Cardiac muscle cell (in vitro differentiated cells and primary cell): ENCODE measurements around the gene APOL5. TPM values are rescaled to one million over a fixed set of nuclear protein-coding genes. Genes with fewer than 3 reads are reported as not detected.

ENCODE experiments used
- DNase-seq, 2 donors: peaks; one replicate each; pipeline versions ENCODE4 v3.0.0 to v3.0.0-alpha.2; 2010 to 2017; ENCODE audit warnings: low read depth in 1 of 2, low spot score in 1 of 2
- H3K27ac ChIP-seq: fragments of 200-600 bp; sonication (generic); 2 replicates; pipeline ENCODE4 v1.5.1; 2016
- H3K27me3 ChIP-seq: fragments of 200-600 bp; sonication (generic); 2 replicates; pipeline ENCODE4 v1.6.0; 2016; ENCODE audit warnings: control low read depth
- H3K36me3 ChIP-seq: fragments of 200-600 bp; sonication (generic); 2 replicates; pipeline ENCODE4 v1.5.1; 2016; ENCODE audit warnings: control low read depth
- H3K4me1 ChIP-seq: fragments of 200-600 bp; sonication (generic); 2 replicates; pipeline ENCODE4 v1.8.1; 2017; ENCODE audit warnings: low read depth, mild to moderate bottlenecking, mixed run types
- H3K4me3 ChIP-seq: fragments of 200-600 bp; sonication (generic); 2 replicates; pipeline ENCODE4 v1.5.1; 2016; ENCODE audit warnings: mild to moderate bottlenecking
- H3K9me3 ChIP-seq: fragments of 200-600 bp; sonication (generic); 2 replicates; pipeline ENCODE4 v1.5.1; 2017; ENCODE audit warnings: low read depth, mild to moderate bottlenecking, control low read depth
- polyA plus RNA-seq: library from polyadenylated mRNA; unstranded; fragments of >200 nt; fragmentation: Nextera tagmentation; extraction: Ambion mirVana; gene quantifications from 2 replicates; pipeline ENCODE4 v1.2.1, GENCODE V29; 2016
- total RNA-seq: library from RNA; depleted of rRNA; stranded (reverse); fragments of >200 nt; gene quantifications from 2 replicates; pipeline ENCODE4 v1.2.3, GENCODE V29; 2016
- TF ChIP-seq, protein P1 (sequence below): IDR thresholded peaks from 2 replicates; pipeline ENCODE4 v1.5.1; 2012; ENCODE audit warnings: low read depth, mild to moderate bottlenecking, low read length

APOL5 gene
- total and polyA plus RNA-seq, 2 experiments from 2014 or later: not detected

- TF ChIP-seq, protein P1, sequence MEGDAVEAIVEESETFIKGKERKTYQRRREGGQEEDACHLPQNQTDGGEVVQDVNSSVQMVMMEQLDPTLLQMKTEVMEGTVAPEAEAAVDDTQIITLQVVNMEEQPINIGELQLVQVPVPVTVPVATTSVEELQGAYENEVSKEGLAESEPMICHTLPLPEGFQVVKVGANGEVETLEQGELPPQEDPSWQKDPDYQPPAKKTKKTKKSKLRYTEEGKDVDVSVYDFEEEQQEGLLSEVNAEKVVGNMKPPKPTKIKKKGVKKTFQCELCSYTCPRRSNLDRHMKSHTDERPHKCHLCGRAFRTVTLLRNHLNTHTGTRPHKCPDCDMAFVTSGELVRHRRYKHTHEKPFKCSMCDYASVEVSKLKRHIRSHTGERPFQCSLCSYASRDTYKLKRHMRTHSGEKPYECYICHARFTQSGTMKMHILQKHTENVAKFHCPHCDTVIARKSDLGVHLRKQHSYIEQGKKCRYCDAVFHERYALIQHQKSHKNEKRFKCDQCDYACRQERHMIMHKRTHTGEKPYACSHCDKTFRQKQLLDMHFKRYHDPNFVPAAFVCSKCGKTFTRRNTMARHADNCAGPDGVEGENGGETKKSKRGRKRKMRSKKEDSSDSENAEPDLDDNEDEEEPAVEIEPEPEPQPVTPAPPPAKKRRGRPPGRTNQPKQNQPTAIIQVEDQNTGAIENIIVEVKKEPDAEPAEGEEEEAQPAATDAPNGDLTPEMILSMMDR: no peak
- no peak overlapping the region for H3K4me3 ChIP-seq
- no peaks in the 10 kb centered on the region for H3K36me3 ChIP-seq
- H3K27me3 ChIP-seq: no peaks in the 10 kb centered on the region
- H3K9me3 ChIP-seq: no peaks in the 10 kb centered on the region
- no peak for DNase-seq
- H3K27ac ChIP-seq: no peak overlapping the region
- H3K4me1 ChIP-seq: peaks cover 9% of the 10 kb centered on the region
Observed at GRCh38 chr22:35733036-35733435, 15.4 kb downstream of the APOL5 start.

GRCh38 chr22:35733791-35734516 lies 16.3 kb downstream of the APOL5 start:
- Histone ChIP-seq H3K27me3 (no peaks in the 10 kb centered on the region), H3K36me3 (no peaks in the 10 kb centered on the region), H3K9me3 (no peaks in the 10 kb centered on the region), H3K4me3 (no peak overlapping the region), H3K27ac (peak overlapping the region; percentile 11), H3K4me1 (peaks cover 15% of the 10 kb centered on the region)
- TF ChIP-seq, protein P1: no peak
- no peak for DNase-seq

DNA sequence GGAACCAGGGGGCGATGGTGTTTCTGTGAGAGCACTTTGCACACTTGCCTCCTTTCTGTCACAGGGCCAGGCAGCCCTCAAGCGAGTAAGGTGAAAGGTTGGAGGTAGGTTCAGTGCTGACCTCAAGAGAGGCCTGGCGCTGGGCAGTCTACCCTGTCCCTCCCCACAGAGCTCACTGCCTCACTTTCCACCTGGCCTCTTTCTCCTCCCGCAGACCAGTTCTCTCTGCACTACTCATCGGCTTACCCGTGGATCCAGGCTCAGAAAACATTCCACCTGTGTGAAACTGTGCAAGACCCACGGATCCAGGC lies 16.8 kb downstream of the APOL5 start:
- Histone ChIP-seq H3K27ac (no peak overlapping the region), H3K4me1 (peaks cover 14% of the 10 kb centered on the region)
- TF ChIP-seq, protein P1: no peak

DNA sequence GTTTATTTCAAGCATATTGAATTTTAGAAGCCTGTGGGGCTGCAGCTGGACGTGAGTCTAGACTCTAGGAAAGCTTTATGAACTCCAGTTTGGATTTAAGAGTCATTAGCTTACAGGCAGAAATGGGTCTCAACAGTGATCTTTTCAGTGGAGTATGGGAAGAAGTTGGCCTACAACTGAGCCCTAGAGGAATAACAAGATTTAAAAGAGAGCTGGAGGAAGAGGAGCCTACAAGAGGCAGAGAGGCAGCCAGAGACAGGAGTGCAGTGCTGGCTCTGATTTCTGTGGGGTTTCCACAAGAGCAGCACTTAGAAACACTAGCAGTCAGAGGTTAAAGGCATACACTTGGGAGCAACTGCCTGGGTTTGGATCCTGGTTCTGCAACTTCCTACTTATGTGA lies 17.9 kb downstream of the APOL5 start:
- no peaks in the 10 kb centered on the region for H3K27me3 ChIP-seq
- H3K27ac ChIP-seq: peak overlapping the region; percentile 35
- H3K9me3 ChIP-seq: no peaks in the 10 kb centered on the region
- H3K36me3 ChIP-seq: no peaks in the 10 kb centered on the region
- H3K4me1 ChIP-seq: peaks cover 7% of the 10 kb centered on the region
- TF ChIP-seq, protein P1: no peak
- no peak for DNase-seq
- no peak overlapping the region for H3K4me3 ChIP-seq

More for the DNA sequence above, 16.8 kb downstream of the APOL5 start:
- no peak overlapping the region for H3K4me3 ChIP-seq
- H3K36me3 ChIP-seq: no peaks in the 10 kb centered on the region
- no peaks in the 10 kb centered on the region for H3K9me3 ChIP-seq
- H3K27me3 ChIP-seq: no peaks in the 10 kb centered on the region
- no peak for DNase-seq

DNA sequence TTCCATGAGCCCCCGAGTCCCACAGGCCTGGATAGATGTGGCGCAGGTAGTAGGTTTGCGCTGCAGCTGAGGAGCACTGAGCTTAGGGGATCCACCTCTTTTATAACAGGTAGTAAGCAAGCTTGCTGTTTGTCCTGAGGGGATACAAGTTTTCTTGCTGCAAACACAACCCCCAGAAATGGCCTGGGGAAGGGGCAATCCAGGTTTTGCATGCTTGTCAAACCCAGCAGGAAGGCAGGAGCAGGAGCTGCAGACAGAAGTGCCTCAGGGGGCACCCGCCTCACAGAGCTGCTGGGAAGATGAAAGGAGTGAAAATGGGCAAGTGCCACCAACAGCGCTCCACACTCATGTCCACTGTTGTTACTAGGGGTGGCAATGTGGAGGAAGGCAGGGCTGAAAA lies 18.5 kb downstream of the APOL5 start:
- Histone ChIP-seq H3K27ac (peak overlapping the region; percentile 35), H3K4me3 (no peak overlapping the region), H3K36me3 (no peaks in the 10 kb centered on the region), H3K4me1 (peaks cover 9% of the 10 kb centered on the region), H3K9me3 (no peaks in the 10 kb centered on the region), H3K27me3 (no peaks in the 10 kb centered on the region)
- TF ChIP-seq, protein P1: no peak
- DNase-seq: no peak
